Measurements from ENCODE around the gene GLT8D1. TPM values are rescaled to one million over a fixed set of nuclear protein-coding genes. Genes with fewer than 3 reads are reported as not detected.

The GLT8D1 gene
- total and polyA plus RNA-seq, 9 of the 15 experiments (the other 6 are each of a cell fraction or from before 2014, with no cell fraction given) = 14.1 to 65.9 (median 33.7) TPM

DNA sequence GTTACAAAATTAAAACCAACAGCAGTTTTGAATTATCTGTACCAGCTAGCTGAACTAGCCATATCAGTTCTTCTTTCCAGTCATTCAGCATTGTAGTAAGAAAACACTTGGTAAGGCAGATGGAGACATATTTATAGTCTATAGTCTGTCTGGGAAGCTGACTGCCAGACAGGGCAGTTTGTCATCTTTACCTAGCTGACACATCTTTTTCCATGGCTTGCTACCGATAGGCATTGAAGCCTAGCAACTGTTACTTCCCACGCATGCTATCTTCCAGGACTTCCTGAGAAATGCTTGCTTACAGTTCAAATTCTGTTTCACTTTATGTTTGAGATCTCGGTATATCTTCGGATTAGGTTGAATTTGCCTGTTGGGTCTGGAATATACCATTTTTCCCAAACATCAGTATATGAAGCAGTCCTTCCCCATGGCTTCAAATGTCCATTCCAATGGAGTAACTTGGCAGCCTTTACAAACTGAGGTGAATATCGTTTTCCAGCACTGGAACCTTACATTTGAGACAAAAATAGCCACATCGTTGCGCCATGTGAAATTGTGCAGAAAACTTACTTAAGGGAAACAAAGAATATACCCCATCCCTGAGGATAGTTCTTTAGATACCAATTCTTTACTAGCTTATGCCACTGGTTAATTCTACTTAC is 10.9 kb downstream of the GLT8D1 start (continued):
- TF ChIP-seq POU5F1 (IDR thresholded peaks at IDR 0.05; ENCODE audit: borderline replicate concordance, low read depth, low read length, partially characterized antibody) (no peak), NFE2L1 (tag; IDR thresholded peaks at IDR 0.05; ENCODE audit: borderline replicate concordance, low read depth) (no peak), TBL1XR1 (IDR thresholded peaks at IDR 0.05; ENCODE audit: low read length in 2 of 2) (peak in 1 of 2 experiments; percentile 80; a peak in 2 of 4 replicates), ZNF507 (tag; conservative IDR thresholded peaks at IDR 0.05) (no peak), EGR1 (conservative IDR thresholded peaks at IDR 0.05) (0 out of 2 replicates have a peak, but pooled peaks have one; percentile 31), MTA2 (IDR thresholded peaks at IDR 0.05; ENCODE audit: low read depth) (0 out of 2 replicates have a peak, but pooled peaks have one; percentile 25), CAMTA2 (CRISPR knock-in tag; conservative IDR thresholded peaks at IDR 0.05) (no peak), RHOXF2B (CRISPR knock-in tag; conservative IDR thresholded peaks at IDR 0.05) (no peak), ZEB2 (IDR thresholded peaks at IDR 0.05) (peak; percentile 72), NR2C1 (IDR thresholded peaks at IDR 0.05) (no peak), NR2C1 (tag; IDR thresholded peaks at IDR 0.05) (no peak), DNMT1 (IDR thresholded peaks at IDR 0.05) (no peak), POLR2A (conservative IDR thresholded peaks at IDR 0.05) (peak; percentile 30; the same call in 1 of the 2 replicates), LCOR (CRISPR knock-in tag; IDR thresholded peaks at IDR 0.05) (0 out of 2 replicates have a peak, but pooled peaks have one; percentile 31), RCOR1 (IDR thresholded peaks at IDR 0.05; ENCODE audit: borderline replicate concordance in 1 of 2, low read depth in 2 of 2, low read length in 2 of 2) (peak in 1 of 2 experiments; percentile 38; a peak in 1 of 4 replicates), KDM5B (IDR thresholded peaks at IDR 0.05; ENCODE audit: insufficient replicate concordance, low read depth, low read length) (no peak), LEF1 (IDR thresholded peaks at IDR 0.05) (peak; percentile 36; the same call in 1 of the 2 replicates), GTF2E2 (tag; IDR thresholded peaks at IDR 0.05) (no peak), JUND (IDR thresholded peaks at IDR 0.05; ENCODE audit: borderline replicate concordance, low read depth, low read length) (peak; percentile 69; the same call in 1 of the 2 replicates), JUND (tag; IDR thresholded peaks at IDR 0.05; ENCODE audit: borderline replicate concordance, low read depth, low read length) (peak; percentile 43; the same call in 1 of the 3 replicates), C11orf30 (IDR thresholded peaks at IDR 0.05; ENCODE audit: low read depth) (peak; percentile 14; the same call in 1 of the 2 replicates), RBM34 (IDR thresholded peaks at IDR 0.05; ENCODE audit: borderline replicate concordance, insufficient read depth, low read length) (no peak), FOSL1 (tag; conservative IDR thresholded peaks at IDR 0.05) (peak; percentile 61), NFATC3 (IDR thresholded peaks at IDR 0.05) (0 out of 2 replicates have a peak, but pooled peaks have one; percentile 37), SUPT5H (IDR thresholded peaks at IDR 0.05) (peak; percentile 55; the same call in 1 of the 2 replicates), CTBP1 (IDR thresholded peaks at IDR 0.05; ENCODE audit: borderline replicate concordance) (peak; percentile 58; the same call in 1 of the 2 replicates), TEAD1 (CRISPR knock-in tag; IDR thresholded peaks at IDR 0.05) (0 out of 4 replicates have a peak, but pooled peaks of 1 of the 2 experiments have one; percentile 35), CHD1 (IDR thresholded peaks at IDR 0.05; ENCODE audit: low read length) (no peak)
- TF ChIP-seq, protein P1, sequence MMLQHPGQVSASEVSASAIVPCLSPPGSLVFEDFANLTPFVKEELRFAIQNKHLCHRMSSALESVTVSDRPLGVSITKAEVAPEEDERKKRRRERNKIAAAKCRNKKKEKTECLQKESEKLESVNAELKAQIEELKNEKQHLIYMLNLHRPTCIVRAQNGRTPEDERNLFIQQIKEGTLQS (IDR thresholded peaks at IDR 0.05) = 0 out of 2 replicates have a peak, but pooled peaks have one; percentile 27
- TF ChIP-seq, protein P1 (CRISPR knock-in tag; conservative IDR thresholded peaks at IDR 0.05) = no peak
